ENCODE data around the gene CLEC3B. TPM values are rescaled to one million over a fixed set of nuclear protein-coding genes. Genes with fewer than 3 reads are reported as not detected.
"Not testable (repeated sequence)": the region's sequence is repeated elsewhere in the genome, so short reads cannot be mapped to it uniquely, and the experiment has no call there.

CLEC3B gene
- total and polyA plus RNA-seq, 10 of the 15 experiments (the other 5 are each of a cell fraction or from before 2014, with no cell fraction given) = 0.23 TPM; not detected in 9

- TF ChIP-seq PRDM15 (CRISPR knock-in tag; IDR thresholded peaks at IDR 0.05) = no peak
These were observed 45.0 kb downstream of the CLEC3B start (continued) for GRCh38 chr3:45071075-45071474.

GRCh38 chr3:45075821-45076625, 49.9 kb downstream of the CLEC3B start:
- Histone ChIP-seq H2AFZ (ENCODE audit: control insufficient read depth, low read depth, low read length) (no peak overlapping the region), H4K20me1 (ENCODE audit: control insufficient read depth, insufficient read depth) (no peaks in the 10 kb centered on the region), H3K79me2 (ENCODE audit: control insufficient read depth, insufficient read depth, low read length) (no peaks in the 10 kb centered on the region), H3K9me3 (replicated peaks; ENCODE audit: control insufficient read depth, insufficient read depth, low read length) (no peaks in the 10 kb centered on the region; the same call in 2 of the 3 replicates), H3K4me1 (ENCODE audit: control insufficient read depth, insufficient read depth, low read length) (no peaks in the 10 kb centered on the region), H3K27me3 (replicated peaks in 1 of 2; ENCODE audit: control insufficient read depth in 2 of 2, insufficient read depth in 2 of 2, low read length in 1 of 2) (no peaks in the 10 kb centered on the region), H3K4me2 (ENCODE audit: control insufficient read depth, insufficient read depth) (no peak overlapping the region), H3K4me3 (no peak overlapping the region), H3K9ac (ENCODE audit: control insufficient read depth, insufficient read depth, low read length) (no peak overlapping the region), H3K36me3 (ENCODE audit: control insufficient read depth in 2 of 2, insufficient read depth in 2 of 2, low read length in 1 of 2) (no peaks in the 10 kb centered on the region), H3K27ac (ENCODE audit: control insufficient read depth, insufficient read depth) (no peak overlapping the region)
- POLR2A ChIA-PET = no interaction called here
- TF ChIP-seq JUNB (IDR thresholded peaks at IDR 0.05) (no peak), TBL1XR1 (IDR thresholded peaks at IDR 0.05; ENCODE audit: low read depth, low read length) (no peak), NFYA (IDR thresholded peaks at IDR 0.05; ENCODE audit: borderline replicate concordance, low read depth, low read length) (no peak), KAT2A (conservative IDR thresholded peaks at IDR 0.05; ENCODE audit: control insufficient read depth, low read depth, low read length) (no peak), HCFC1 (IDR thresholded peaks at IDR 0.05; ENCODE audit: low read length) (no peak), RFX5 (IDR thresholded peaks at IDR 0.05; ENCODE audit: low read depth, low read length) (no peak), MTA2 (IDR thresholded peaks at IDR 0.05; ENCODE audit: low read depth) (no peak), HDAC6 (IDR thresholded peaks at IDR 0.05; ENCODE audit: unreplicated experiment) (no peak), RCOR1 (conservative IDR thresholded peaks at IDR 0.05; ENCODE audit: low read depth, low read length) (no peak)
- DNase-seq (ENCODE audit: low read depth, low spot score) (no peak), ATAC-seq (no peak), FAIRE-seq (no peak)
- SMC1A ChIA-PET (ENCODE audit: uncharacterized antibody, unreplicated experiment) = interaction anchor here (2.3 kb wide), 1 partner anchor 35 kb away, joined by 12 read pairs; no protein-coding TSS in a partner anchor
- in situ Hi-C loops (cut with MboI) (no loop called here), intact Hi-C loops (cut with micrococcal nuclease; ENCODE audit: unreplicated experiment) (no loop called here)
- WGBS (ENCODE audit: insufficient coverage, insufficient replicate concordance, low lambda C conversion rate, missing lambda C conversion rate) = 37% methylated on average over 11 of the region's 11 CpGs
- RAD21 ChIA-PET (ENCODE audit: unreplicated experiment) = interaction anchor here (0.7 kb wide), 1 partner anchor 29 kb away, joined by 3 read pairs; no protein-coding TSS in a partner anchor
- CTCF ChIA-PET = interaction anchor here (0.7 to 1.1 kb wide), 2 partner anchors 25 to 138 kb away, joined by 3 read pairs; no protein-coding TSS in a partner anchor
- BruUV-seq (replicated peaks) = no TSS peak

GRCh38 chr3:45078256-45078655, 52.2 kb downstream of the CLEC3B start:
- POLR2A ChIA-PET; H3K79me2 ChIP-seq (ENCODE audit: control insufficient read depth, insufficient read depth, low read length); SMC1A ChIA-PET (ENCODE audit: uncharacterized antibody, unreplicated experiment); H3K4me3 ChIP-seq; H3K9ac ChIP-seq (ENCODE audit: control insufficient read depth, insufficient read depth, low read length); H3K4me2 ChIP-seq (ENCODE audit: control insufficient read depth, insufficient read depth); intact Hi-C loops (cut with micrococcal nuclease; ENCODE audit: unreplicated experiment); H3K27ac ChIP-seq (ENCODE audit: control insufficient read depth, insufficient read depth); H3K36me3 ChIP-seq (ENCODE audit: control insufficient read depth in 2 of 2, insufficient read depth in 2 of 2, low read length in 1 of 2); H3K27me3 ChIP-seq (replicated peaks in 1 of 2; ENCODE audit: control insufficient read depth in 2 of 2, insufficient read depth in 2 of 2, low read length in 1 of 2); H3K9me3 ChIP-seq (replicated peaks; ENCODE audit: control insufficient read depth, insufficient read depth, low read length); BruUV-seq (replicated peaks); DNase-seq (ENCODE audit: low read depth, low spot score); H2AFZ ChIP-seq (ENCODE audit: control insufficient read depth, low read depth, low read length); FAIRE-seq; H4K20me1 ChIP-seq (ENCODE audit: control insufficient read depth, insufficient read depth); ATAC-seq; H3K4me1 ChIP-seq (ENCODE audit: control insufficient read depth, insufficient read depth, low read length); in situ Hi-C loops (cut with MboI); RAD21 ChIA-PET (ENCODE audit: unreplicated experiment): not testable (repeated sequence)
- 0% methylated on average over 1 of the region's 1 CpG for WGBS (ENCODE audit: insufficient coverage, insufficient replicate concordance, low lambda C conversion rate, missing lambda C conversion rate)
- CTCF ChIA-PET = interaction anchor here (0.5 to 0.9 kb wide), 2 partner anchors 20 to 40 kb away, joined by 3 read pairs; no protein-coding TSS in a partner anchor
